ENCODE data around the gene TSPEAR.

TSPEAR gene

DNA sequence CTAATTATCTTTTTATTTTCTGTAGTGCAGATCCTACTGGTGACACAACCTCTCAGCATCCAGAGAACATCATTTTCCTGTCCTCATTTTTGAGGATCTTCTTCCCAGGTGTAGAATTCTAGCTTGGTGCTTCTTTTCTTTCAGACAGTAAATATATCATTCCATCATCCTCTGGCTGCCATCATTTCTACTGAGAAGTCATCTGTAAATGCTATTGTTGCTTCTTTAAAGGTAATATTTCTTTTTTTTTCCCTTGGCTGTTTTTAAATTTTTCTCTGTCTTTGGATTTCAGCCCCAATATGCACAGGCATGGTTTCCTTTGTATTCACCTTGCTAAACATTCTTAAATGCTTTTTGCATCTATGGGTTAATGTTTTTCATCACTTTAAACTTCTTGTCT lies 87.8 kb downstream of the TSPEAR start:
- TF ChIP-seq, protein P1, sequence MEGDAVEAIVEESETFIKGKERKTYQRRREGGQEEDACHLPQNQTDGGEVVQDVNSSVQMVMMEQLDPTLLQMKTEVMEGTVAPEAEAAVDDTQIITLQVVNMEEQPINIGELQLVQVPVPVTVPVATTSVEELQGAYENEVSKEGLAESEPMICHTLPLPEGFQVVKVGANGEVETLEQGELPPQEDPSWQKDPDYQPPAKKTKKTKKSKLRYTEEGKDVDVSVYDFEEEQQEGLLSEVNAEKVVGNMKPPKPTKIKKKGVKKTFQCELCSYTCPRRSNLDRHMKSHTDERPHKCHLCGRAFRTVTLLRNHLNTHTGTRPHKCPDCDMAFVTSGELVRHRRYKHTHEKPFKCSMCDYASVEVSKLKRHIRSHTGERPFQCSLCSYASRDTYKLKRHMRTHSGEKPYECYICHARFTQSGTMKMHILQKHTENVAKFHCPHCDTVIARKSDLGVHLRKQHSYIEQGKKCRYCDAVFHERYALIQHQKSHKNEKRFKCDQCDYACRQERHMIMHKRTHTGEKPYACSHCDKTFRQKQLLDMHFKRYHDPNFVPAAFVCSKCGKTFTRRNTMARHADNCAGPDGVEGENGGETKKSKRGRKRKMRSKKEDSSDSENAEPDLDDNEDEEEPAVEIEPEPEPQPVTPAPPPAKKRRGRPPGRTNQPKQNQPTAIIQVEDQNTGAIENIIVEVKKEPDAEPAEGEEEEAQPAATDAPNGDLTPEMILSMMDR (IDR thresholded peaks at IDR 0.05; ENCODE audit: extremely low read depth, insufficient read depth, missing control alignments) = no peak
- no peak for DNase-seq (ENCODE audit: low spot score)
- in situ Hi-C loops (cut with MboI; ENCODE audit: low pct_unique_long_range_greater_than_20kb, low sequenced_read_pairs, unreplicated experiment) = no loop called here

DNA sequence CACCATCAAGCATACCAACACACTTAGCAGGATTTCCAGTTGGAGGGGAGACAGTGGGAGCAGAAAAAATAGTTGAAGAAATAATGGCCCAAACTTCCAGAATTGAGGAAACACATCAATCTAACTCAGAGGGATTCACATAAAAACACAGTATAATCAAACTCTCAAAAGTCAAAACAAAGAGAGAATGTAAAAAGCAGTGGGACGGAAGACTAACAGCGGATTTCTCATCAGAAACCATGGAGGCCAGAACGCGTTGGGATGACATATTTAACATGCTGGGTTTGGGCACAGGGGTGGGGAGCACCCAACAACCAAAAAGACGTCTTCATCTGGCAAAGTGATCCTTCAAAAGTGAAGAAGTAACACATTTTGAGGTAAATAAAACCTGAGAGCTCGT lies 91.5 kb downstream of the TSPEAR start:
- in situ Hi-C loops (cut with MboI; ENCODE audit: low pct_unique_long_range_greater_than_20kb, low sequenced_read_pairs, unreplicated experiment) = no loop called here
- no peak for DNase-seq (ENCODE audit: low spot score)
- TF ChIP-seq, protein P1 (IDR thresholded peaks at IDR 0.05; ENCODE audit: extremely low read depth, insufficient read depth, missing control alignments) = no peak

DNA sequence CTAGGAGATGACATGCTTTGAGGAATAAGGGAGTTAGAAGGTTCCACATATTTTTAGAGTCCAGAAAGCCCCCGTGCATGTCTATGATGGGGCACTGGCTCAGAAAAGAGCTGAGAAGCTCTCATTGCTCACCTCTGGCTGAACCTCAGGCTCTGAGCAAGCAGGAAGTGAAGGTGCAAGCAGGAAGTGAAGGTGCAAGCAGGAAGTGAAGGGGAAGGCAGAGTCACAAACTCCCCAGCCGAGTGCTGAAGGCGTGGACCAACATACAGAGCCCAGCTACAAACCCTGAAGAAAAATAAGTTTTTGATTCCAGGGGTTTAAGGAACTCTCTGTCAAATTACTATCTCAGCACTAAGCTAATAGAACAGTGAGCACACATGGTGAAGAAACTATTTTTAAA lies 92.5 kb downstream of the TSPEAR start:
- TF ChIP-seq, protein P1 (IDR thresholded peaks at IDR 0.05; ENCODE audit: extremely low read depth, insufficient read depth, missing control alignments) = no peak
- DNase-seq (ENCODE audit: low spot score) = no peak
- in situ Hi-C loops (cut with MboI; ENCODE audit: low pct_unique_long_range_greater_than_20kb, low sequenced_read_pairs, unreplicated experiment) = no loop called here

DNA sequence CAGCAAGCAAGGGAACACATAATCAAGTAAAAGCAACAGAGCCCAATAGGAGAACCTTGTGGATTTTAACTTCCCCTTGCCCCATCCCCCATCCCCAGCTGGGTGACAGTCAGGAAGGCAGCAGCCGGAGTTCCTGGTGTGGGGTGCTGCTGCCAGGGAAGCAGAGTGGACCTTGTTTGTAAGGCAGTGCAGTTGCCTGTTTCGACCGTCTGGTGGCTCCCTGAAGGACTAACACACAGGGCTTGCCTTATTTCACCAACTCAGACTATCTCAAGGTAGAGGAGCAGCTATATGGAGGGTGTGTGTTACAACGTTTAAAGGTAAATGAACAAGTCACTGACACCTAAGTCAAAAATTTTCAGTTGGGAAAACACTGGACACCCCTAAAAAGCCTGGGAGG lies 92.9 kb downstream of the TSPEAR start:
- TF ChIP-seq, protein P1 (IDR thresholded peaks at IDR 0.05; ENCODE audit: extremely low read depth, insufficient read depth, missing control alignments) = peak; percentile 28
- in situ Hi-C loops (cut with MboI; ENCODE audit: low pct_unique_long_range_greater_than_20kb, low sequenced_read_pairs, unreplicated experiment) = no loop called here
- DNase-seq (ENCODE audit: low spot score) = no peak

DNA sequence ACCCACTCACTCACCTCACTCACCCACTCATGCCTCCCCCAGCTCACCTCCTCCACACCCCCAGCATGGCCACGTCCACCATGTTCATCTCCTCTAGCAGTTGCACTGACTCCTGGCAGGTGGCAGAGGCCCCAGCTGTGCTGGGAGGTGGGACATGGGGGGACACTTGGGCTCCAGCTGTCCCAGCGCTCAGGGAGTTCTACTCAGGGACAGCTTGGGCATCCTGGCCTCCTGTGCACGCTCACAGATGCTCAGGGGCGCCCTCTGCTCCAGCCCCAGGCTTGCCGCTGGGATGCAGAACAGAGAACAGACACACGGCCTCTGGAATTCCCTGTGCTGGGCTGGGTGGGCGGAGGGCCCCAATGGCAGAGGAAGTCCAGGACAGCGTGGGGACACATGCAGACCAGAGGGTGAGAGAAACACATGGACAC lies 94.3 kb downstream of the TSPEAR start:
- DNase-seq (ENCODE audit: low spot score) = no peak
- TF ChIP-seq, protein P1 (IDR thresholded peaks at IDR 0.05; ENCODE audit: extremely low read depth, insufficient read depth, missing control alignments) = no peak
- in situ Hi-C loops (cut with MboI; ENCODE audit: low pct_unique_long_range_greater_than_20kb, low sequenced_read_pairs, unreplicated experiment) = no loop called here

DNA sequence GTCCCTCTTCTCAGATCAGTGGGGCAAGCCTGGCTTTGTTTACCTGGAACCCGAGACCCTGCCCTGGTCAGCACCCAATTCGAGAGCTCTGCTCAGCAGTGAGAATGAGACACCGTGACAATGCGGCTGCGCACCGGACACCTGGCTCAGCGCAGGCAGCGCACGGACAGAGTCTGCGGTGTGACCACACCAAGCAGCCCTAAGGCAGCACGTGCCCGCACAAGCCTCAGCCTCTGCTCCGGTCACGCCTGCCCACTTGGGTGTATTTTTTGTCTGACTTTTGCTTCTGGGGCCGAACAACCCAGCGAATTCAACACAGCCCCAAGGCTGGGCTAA lies 94.8 kb downstream of the TSPEAR start:
- DNase-seq (ENCODE audit: low spot score) = no peak
- TF ChIP-seq, protein P1 (IDR thresholded peaks at IDR 0.05; ENCODE audit: extremely low read depth, insufficient read depth, missing control alignments) = no peak
- in situ Hi-C loops (cut with MboI; ENCODE audit: low pct_unique_long_range_greater_than_20kb, low sequenced_read_pairs, unreplicated experiment) = no loop called here

All from GM13977 (cell line).